ENCODE data around the gene MAN1B1. TPM values are rescaled to one million over a fixed set of nuclear protein-coding genes. Genes with fewer than 3 reads are reported as not detected.

The MAN1B1 gene
- polyA plus RNA-seq, 5 donors = 50.7 to 68.6 (median 60.1) TPM

DNA sequence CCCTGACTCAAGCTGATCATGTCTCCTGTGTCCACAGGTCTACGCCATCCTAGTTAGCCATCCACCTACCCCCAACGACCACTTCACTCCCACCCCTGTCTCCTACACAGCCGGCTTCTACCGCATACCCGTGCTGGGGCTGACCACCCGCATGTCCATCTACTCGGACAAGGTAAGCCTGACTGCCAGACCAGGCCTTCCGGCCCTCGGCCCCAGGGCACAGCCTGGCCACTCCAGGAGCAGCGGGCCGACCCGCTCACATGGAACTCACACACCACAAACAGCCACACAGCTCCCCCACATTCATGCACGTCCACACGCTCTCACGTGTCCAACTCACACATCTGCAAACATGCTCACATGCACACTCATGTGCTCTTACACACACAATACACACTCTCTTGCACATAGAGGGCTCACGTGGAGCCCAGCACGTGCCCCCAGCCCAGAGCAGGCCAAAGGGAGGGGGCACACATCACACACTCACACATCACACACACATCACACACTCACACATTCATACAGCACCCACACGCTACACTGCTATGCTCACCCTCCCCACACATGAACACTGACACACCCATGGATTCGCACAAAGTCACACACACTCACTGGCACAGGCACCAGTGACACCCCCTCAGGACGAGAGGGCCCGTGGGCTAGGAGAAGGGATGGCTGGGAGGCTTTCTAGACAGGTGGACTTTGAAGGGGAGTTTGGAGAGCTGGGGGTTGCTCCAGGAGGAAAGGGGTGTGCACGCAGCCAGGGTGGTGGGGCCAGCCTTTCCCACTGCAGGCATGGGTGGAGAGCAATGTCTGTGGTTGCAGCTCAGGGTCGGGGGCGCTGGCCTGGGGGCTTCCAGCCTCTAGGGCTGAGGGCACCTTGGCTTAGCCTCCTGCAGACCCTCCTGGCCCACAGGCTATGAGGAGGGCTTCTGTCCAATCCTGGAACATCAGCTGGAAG, 55.5 kb downstream of the MAN1B1 start:
- no peak for DNase-seq

DNA sequence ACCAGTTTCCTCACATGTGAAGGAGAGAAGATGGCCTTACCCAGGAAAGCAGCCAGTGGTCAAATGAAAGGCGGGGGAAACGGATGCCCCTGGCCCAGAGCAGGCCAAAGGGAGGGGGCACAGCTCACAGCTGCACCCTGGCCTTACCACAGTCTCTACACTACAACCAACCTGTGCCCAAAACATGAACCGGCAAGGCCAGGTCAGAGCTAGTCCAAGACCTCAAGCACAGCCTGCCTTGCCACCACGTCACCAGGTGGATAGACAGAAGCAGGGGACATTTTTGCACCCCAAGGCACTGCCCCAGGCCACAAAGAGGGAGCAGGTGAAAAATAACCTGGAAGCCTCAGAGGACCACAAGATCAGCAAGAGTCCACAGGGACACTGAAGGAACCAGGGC, 56.7 kb downstream of the MAN1B1 start:
- no peak for DNase-seq

DNA sequence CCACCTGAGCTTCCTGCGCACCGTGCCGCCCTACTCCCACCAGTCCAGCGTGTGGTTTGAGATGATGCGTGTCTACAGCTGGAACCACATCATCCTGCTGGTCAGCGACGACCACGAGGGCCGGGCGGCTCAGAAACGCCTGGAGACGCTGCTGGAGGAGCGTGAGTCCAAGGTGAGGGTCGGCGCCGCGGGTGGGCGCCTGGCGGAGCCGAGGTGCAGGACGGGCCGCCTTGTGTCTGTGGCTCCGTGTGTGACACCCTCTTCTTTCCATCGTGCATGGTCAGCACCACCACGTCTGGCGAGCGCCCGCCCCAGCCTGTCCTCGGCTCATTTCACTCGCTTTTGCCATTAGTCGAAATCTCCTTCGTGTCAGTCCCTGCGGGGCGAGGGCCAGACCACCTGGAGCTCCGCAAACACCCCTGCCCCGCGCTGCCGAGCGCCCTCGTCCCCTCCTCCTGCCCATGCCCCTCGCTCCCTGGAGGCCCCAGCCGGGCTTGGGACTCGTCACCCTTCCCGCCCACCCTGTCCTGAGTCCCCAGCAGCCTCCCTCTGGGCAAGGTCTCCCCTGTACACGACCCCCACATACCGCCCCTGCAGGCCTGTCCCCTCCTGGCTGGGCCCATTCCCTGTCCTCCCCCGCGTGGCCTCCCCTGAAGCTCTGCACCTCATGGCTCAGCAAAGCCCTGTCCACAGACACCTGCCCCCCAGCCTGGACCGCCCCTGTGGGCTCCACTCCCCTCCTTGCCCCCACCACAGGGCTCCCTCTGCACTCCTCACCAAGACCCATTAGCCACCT, 59.1 kb downstream of the MAN1B1 start:
- DNase-seq = no peak

DNA sequence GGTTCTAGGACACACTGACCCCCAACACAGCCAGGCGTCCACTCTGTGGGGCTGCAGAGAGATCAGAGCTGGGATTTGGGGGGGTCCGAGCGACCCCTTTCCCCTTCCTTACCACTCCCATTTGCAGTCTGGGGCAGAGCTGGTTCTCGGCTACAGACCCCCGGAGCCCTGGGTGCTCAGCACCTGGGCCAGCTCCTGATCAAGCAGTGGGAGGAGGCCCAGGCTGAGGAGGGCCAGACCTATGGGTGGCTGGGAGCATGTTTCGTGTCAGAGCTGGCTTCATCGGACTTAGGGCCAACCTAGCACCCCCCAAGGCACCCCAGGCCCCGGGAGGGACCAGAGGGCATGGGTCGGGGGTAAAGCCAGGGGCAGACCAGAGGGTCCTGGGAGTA, 59.7 kb downstream of the MAN1B1 start:
- DNase-seq = no peak

DNA sequence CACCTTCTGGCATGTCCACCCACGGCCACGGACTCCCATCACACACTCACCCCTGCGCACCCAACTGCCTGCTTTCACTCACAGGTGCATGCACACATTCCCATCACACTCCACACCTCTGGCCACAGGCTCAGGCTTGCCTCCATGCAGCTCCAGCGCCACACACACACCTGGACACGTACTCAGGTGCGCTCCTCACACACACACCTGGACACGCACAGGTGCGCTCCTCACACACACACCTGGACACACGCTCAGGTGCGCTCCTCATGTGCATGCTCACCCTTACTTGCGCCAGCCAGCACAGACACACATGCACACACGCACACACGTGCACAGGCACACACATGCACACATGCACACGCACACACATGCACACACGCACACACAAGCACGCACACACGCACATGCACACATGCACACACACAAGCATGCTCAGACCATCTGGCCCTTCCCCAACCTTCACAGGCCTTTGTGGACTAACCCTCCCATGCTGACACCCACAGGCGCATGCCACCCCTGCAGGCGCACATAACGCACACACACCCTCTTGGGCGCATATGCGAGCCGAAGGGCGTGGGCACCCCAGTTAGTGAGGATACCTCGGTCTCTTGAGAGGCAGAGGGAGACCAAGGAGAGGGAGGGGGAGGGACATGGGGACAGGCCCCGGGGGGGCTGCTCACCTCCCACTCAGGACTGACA, 60.5 kb downstream of the MAN1B1 start:
- no peak for DNase-seq

DNA sequence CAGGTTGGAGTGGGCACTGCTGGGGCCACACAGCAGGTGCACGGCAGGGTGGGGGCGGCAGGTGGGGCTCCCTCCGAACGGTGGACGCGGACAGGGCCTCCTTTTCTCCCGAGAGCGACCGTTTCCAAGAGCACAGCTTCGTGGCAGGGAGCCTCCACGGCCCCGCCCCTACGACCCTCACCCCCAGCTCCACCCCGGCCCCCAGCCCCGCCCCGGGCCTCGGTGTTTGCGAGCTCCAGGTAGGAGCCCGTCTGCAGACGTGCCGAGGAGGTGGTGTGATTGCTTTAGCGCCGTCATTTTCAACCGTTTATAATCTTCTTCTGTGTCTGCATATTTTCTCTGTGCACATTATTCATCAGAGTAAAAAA, 61.0 kb downstream of the MAN1B1 start:
- DNase-seq = no peak

DNA sequence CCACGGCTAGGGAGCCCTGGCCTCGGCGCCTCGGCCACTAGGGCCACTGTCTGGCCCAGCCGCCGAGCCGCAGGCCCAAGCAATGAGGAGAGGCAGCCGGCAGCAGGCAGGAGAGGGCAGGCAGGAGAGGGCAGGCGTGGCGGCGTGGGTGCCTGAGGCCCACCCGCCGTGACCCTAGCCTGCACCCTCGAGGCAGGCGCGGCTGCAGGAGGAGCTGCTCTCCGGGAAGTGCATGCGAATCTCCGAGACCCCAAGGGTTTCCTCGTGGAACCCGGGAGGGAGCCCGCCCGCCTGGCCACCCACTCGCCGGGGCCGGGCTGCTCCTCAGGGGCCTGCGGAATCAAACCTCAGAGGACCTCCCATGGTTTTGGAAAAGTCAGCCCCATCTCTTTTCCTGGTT, 61.5 kb downstream of the MAN1B1 start:
- DNase-seq = no peak

DNA sequence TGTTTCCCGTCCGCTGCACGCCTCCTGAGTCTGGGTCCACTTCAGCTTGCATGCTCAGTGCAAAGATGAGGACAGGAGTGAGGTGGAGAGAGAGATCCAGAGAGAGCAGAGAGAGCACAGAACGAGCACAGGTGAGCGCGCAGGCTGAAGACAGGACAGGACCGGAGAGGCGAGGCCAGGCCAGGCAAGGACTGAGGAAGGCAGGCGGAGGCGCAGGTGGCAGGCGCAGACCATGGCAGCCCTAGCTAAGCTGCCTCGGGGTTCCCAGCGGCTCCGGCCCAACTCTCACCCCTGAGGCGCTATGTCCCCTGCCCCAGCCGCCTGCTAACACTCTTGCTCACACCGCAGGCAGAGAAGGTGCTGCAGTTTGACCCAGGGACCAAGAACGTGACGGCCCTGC, 61.9 kb downstream of the MAN1B1 start:
- no peak for DNase-seq

DNA sequence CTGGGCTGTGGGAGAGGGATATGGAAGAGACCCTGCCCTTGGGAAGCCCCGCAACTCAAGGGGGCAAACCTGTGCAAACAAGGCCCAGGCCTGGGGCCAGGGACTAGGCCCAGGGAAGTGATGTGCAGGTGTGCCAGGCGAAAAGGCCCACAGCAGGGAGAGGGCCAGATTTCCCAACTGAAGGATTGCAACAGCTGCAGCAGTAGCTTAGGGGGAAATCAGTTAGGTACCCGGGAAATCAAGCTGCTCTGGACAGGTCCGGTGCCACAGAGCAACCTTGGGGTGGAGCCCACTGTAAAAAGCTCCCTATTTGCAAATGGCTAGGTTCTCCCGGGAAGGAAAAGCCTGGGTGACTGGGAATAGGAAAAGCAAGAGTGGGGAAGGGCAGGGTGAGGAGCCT, 62.6 kb downstream of the MAN1B1 start:
- DNase-seq = no peak

DNA sequence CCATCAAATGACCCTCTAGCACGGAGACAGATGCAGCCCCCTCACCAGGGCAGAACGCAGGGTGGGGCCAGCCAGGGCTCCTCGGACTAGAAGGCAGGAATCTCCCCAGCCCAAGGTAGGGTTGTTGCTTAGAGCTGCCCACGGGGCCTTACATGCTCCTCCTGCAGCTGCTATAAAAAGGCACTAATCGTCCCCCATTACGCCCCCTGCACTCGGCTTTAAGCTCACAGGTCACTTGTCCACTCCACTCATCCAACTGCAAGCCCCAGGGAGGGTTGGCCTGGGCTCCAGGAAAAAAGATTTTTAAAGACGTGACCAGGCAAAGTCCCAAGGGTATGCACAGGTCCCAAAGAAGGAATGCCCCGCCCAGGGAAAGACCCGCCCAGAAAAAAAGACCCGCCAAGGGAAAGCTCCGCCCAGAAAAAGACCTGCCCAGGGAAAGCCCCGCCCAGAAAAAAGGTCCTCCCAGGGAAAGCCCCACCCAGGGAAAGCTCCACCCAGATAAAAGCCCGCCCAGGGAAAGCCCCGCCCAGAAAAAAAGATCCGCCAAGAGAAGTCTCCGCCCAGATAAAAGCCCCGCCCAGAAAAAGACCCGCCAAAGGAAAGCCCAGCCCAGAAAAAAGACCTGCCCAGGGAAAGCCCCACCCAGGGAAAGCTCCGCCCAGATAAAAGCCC, 63.3 kb downstream of the MAN1B1 start:
- DNase-seq = no peak

DNA sequence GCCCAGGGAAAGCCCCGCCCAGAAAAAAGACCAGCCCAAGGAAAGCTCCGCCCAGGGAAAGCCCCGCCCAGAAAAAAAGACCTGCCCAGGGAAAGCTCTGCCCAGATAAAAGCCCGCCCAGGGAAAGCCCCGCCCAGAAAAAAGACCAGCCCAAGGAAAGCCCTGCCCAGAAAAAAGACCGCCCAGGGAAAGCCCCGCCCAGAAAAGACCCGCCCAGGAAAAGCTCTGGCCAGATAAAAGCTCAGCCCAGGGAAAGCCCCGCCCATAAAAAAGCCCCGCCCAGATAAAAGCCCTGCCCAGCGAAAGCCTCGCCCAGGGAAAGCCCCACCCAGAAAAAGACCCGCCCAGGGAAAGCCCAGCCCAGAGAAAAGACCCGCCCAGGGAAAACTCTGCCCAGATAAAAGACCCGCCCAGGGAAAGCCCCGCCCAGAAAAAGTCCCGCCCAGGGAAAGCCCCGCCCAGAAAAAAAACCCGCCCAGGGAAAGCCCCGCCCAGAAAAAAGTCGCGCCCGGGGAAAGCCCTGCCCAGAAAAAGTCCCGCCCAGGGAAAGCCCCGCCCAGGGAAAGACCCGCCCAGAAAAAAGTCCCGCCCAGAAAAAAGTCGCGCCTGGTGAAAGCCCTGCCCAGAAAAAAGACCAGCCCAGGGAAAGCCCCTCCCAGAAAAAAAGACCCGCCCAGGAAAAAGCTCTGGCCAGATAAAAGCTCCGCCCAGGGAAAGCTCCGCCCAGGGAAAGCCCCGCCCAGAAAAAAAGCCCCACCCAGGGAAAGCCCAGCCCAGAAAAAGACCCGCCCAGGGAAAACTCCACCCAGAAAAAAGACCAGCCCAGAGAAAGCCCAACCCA, 64.1 kb downstream of the MAN1B1 start:
- DNase-seq = no peak

DNA sequence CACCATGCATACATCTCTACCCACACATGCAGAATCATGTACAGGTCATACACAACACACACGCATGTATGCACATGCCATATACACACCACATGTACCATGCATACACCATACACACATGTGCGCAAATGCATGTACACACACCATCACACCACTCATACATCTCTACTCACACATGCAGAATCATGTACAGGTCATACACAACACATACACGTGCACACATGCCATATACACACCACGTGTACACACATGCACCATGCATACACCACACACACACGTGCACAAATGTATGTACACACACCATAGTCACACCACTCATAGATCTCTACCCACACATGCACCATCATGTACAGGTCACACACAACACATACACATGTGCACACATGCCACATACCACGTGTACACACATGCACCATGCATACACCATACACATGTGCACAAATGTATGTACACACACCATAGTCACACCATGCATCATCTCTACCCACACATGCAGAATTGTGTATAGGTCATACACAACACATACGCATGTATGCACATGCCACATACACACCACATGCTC, 66.1 kb downstream of the MAN1B1 start:
- DNase-seq = no peak

DNA sequence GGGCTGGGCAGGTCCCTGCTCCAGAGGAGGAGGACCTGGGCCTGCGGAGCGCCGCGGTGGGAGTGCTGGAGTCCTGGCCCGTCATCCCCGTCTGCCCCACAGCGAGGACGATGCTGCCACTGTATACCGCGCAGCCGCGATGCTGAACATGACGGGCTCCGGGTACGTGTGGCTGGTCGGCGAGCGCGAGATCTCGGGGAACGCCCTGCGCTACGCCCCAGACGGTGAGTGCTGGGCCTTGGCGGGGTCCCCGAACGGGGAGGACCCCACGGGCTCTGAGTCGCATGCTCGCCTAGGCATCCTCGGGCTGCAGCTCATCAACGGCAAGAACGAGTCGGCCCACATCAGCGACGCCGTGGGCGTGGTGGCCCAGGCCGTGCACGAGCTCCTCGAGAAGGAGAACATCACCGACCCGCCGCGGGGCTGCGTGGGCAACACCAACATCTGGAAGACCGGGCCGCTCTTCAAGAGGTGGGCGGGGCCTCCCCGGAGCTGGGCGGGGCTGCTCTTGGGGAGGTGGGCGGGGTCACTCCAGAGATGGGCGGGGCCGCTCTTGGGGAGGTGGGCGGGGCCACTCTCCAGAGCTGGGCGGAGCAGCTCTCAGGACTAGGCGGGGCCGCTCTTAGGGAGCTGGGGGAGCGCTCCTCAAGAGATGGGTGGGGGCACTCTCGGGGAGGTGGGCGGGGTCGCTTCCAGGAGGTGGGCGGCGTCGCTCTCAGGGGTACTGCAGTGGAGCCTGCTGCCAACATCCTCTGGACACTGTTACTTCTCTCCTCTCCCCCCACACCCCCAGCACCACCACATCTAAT, 70.0 kb downstream of the MAN1B1 start:
- DNase-seq = no peak

DNA sequence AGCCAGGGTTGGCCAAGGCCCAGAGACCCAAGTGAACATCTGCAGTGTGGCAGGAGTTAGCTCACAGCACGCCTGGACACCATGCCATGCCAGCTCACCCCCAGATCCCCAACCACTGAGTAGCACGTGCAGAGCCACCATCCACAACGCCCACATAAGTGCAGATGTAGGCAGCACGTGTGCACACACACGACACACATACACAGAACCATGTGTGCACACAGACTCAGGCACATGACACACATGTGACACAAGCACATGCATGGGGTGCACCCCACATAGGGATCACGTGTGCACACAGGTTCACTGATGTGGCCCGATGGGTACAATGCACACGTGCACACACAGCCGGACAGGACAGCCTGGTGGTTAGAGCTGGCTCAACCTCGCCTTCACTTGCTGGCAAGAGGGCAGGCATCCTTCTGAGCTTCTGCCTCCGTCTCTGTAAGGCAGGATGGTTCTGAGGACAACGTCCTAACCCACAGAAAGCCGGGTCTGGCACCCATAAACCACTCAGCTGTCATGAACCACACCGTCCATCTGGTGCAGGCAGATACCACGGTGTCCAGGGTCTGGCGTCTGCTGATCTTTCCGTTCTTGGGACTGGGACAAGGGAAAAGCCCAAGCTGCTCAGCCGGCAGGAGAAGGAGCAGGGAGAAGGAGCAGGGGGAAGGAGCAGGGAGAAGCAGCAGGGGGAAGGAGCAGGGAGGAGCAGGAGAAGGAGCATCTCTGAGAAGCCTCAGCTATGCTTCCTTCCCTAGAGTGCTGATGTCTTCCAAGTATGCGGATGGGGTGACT, 71.0 kb downstream of the MAN1B1 start:
- DNase-seq = no peak

DNA sequence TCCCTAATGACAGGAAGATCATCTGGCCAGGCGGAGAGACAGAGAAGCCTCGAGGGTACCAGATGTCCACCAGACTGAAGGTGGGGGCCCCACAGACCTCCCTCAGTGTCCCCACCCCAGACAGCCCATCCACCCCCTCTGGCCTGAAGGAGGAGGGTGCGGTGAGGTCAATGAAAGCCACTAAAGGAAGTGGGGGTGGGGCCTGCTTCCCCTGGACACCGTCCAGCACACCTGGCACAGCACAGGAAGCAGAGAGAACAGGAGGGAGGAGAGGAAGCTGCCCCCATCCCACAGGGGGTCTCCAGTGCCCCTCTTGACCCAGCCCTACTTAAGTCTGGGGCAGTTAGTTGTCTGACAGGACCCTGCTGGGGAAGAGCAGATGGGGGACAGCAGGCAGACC, 71.8 kb downstream of the MAN1B1 start:
- DNase-seq = no peak

Measured in right lung (tissue), 5 donors.